ENCODE measurements around the gene ARMH3. TPM values are rescaled to one million over a fixed set of nuclear protein-coding genes. Genes with fewer than 3 reads are reported as not detected.

Gene ARMH3
- total RNA-seq, 4 donors from 2014 or later: 9.7 to 14.9 (median 13.4) TPM

- Histone ChIP-seq H3K36me3 (no peaks in the 10 kb centered on the region), H3K4me3 (no peak overlapping the region), H3K27me3 (no peaks in the 10 kb centered on the region), H3K27ac (no peak overlapping the region), H3K4me1 (no peaks in the 10 kb centered on the region), H3K9me3 (no peaks in the 10 kb centered on the region)
- in situ Hi-C loops (cut with MboI; ENCODE audit: low sequenced_read_pairs in 4 of 4) (no loop called here), intact Hi-C loops (cut with DNase I; ENCODE audit: low total_unique reads) (no loop called here)
- TF ChIP-seq, protein P1, sequence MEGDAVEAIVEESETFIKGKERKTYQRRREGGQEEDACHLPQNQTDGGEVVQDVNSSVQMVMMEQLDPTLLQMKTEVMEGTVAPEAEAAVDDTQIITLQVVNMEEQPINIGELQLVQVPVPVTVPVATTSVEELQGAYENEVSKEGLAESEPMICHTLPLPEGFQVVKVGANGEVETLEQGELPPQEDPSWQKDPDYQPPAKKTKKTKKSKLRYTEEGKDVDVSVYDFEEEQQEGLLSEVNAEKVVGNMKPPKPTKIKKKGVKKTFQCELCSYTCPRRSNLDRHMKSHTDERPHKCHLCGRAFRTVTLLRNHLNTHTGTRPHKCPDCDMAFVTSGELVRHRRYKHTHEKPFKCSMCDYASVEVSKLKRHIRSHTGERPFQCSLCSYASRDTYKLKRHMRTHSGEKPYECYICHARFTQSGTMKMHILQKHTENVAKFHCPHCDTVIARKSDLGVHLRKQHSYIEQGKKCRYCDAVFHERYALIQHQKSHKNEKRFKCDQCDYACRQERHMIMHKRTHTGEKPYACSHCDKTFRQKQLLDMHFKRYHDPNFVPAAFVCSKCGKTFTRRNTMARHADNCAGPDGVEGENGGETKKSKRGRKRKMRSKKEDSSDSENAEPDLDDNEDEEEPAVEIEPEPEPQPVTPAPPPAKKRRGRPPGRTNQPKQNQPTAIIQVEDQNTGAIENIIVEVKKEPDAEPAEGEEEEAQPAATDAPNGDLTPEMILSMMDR (IDR thresholded peaks at IDR 0.05 in 4 of 5, conservative IDR thresholded peaks at IDR 0.05 in 1 of 5): no peak
- TF ChIP-seq POLR2A (IDR thresholded peaks at IDR 0.05): no peak
- no peak for DNase-seq
- ATAC-seq: no peak
These were observed 174.8 kb downstream of the ARMH3 start for GRCh38 chr10:101881036-101881774.

GRCh38 chr10:101880232-101880573 lies 175.8 kb downstream of the ARMH3 start:
- TF ChIP-seq, protein P1 (IDR thresholded peaks at IDR 0.05 in 4 of 5, conservative IDR thresholded peaks at IDR 0.05 in 1 of 5): no peak
- no peak for TF ChIP-seq POLR2A (IDR thresholded peaks at IDR 0.05)
- in situ Hi-C loops (cut with MboI; ENCODE audit: low sequenced_read_pairs in 4 of 4): no loop called here
- Histone ChIP-seq H3K27ac (no peak overlapping the region), H3K4me3 (no peak overlapping the region), H3K4me1 (no peaks in the 10 kb centered on the region), H3K27me3 (no peaks in the 10 kb centered on the region), H3K36me3 (no peaks in the 10 kb centered on the region), H3K9me3 (no peaks in the 10 kb centered on the region)
- ATAC-seq (no peak), DNase-seq (no peak)
- intact Hi-C loops (cut with DNase I; ENCODE audit: low total_unique reads): no loop called here

DNA sequence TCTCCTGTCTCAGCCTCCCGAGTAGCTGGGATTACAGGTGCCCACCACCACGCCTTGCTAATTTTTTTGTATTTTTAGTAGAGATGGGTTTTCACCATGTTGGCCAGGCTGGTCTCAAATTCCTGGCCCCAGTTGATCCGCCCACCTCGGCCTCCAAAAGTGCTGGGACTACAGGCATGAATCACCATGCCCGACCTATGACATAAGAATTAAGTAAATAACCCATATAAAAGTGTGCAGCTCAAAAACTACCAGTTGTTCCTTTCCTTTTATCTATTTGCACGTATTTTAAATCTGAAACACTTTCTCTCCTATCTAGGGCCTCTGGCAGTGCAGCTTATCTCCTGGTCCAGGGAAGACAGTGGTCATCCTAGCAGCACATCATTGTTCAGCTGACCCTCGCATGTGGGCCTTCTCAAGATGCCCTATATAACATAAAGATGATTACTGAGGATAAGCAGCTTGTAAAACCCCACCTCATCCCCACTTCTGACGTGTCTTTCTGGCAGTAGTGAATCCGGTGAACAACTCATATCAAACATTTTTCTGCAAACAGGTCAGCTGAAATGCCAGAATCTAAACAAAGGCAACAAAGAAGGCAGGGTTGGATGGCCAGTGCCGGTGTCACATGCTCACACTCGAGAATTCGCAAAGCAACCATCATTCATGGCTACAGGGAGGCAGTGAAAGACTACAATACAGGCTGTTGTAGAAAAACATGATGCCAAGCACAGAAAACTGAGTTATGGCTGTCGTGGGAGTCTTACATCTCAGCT lies 176.3 kb downstream of the ARMH3 start:
- H3K27ac ChIP-seq: no peak overlapping the region
- TF ChIP-seq, protein P1 (IDR thresholded peaks at IDR 0.05 in 4 of 5, conservative IDR thresholded peaks at IDR 0.05 in 1 of 5): no peak
- TF ChIP-seq POLR2A (IDR thresholded peaks at IDR 0.05): no peak
- H3K4me1 ChIP-seq: no peaks in the 10 kb centered on the region
- no peak for ATAC-seq
- H3K36me3 ChIP-seq: no peaks in the 10 kb centered on the region
- no peak overlapping the region for H3K4me3 ChIP-seq
- intact Hi-C loops (cut with DNase I; ENCODE audit: low total_unique reads) (no loop called here), in situ Hi-C loops (cut with MboI; ENCODE audit: low sequenced_read_pairs in 4 of 4) (no loop called here)
- no peaks in the 10 kb centered on the region for H3K9me3 ChIP-seq
- H3K27me3 ChIP-seq: no peaks in the 10 kb centered on the region
- no peak for DNase-seq

GRCh38 chr10:101878869-101879268 lies 177.1 kb downstream of the ARMH3 start:
- no peak for DNase-seq
- no peak for ATAC-seq
- no peak overlapping the region for H3K27ac ChIP-seq
- intact Hi-C loops (cut with DNase I; ENCODE audit: low total_unique reads) (no loop called here), in situ Hi-C loops (cut with MboI; ENCODE audit: low sequenced_read_pairs in 4 of 4) (no loop called here)
- H3K36me3 ChIP-seq: no peaks in the 10 kb centered on the region
- no peak overlapping the region for H3K4me3 ChIP-seq
- H3K4me1 ChIP-seq: no peaks in the 10 kb centered on the region
- H3K27me3 ChIP-seq: no peaks in the 10 kb centered on the region
- no peaks in the 10 kb centered on the region for H3K9me3 ChIP-seq
- TF ChIP-seq, protein P1 (IDR thresholded peaks at IDR 0.05 in 4 of 5, conservative IDR thresholded peaks at IDR 0.05 in 1 of 5): no peak
- TF ChIP-seq POLR2A (IDR thresholded peaks at IDR 0.05): no peak

Data from gastrocnemius medialis (tissue), 4 donors.